Measurements from ENCODE around the gene PBX4. TPM values are rescaled to one million over a fixed set of nuclear protein-coding genes. Genes with fewer than 3 reads are reported as not detected.

The PBX4 gene
- total RNA-seq, 1 experiment from 2014 or later: 2.6 TPM

DNA sequence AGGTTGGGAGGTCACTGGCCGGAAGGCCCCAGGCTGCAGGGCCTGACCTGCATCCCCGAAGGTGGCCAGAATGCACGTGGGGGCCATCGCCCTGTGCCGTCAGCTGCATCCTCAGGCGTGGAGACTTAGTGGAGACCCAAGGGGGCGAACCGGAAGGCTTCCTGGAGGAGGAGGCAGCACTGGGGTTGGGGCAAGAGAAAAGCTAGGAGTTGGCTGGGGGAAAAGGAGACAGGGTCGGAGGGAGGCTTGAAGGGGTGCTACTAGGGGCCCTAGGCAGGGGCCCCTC, 91.2 kb downstream of the PBX4 start:
- in situ Hi-C loops (cut with HindIII; ENCODE audit: low pct_unique_long_range_greater_than_20kb, low sequenced_read_pairs): no loop called here
- no peak for DNase-seq (ENCODE audit: low read depth)

DNA sequence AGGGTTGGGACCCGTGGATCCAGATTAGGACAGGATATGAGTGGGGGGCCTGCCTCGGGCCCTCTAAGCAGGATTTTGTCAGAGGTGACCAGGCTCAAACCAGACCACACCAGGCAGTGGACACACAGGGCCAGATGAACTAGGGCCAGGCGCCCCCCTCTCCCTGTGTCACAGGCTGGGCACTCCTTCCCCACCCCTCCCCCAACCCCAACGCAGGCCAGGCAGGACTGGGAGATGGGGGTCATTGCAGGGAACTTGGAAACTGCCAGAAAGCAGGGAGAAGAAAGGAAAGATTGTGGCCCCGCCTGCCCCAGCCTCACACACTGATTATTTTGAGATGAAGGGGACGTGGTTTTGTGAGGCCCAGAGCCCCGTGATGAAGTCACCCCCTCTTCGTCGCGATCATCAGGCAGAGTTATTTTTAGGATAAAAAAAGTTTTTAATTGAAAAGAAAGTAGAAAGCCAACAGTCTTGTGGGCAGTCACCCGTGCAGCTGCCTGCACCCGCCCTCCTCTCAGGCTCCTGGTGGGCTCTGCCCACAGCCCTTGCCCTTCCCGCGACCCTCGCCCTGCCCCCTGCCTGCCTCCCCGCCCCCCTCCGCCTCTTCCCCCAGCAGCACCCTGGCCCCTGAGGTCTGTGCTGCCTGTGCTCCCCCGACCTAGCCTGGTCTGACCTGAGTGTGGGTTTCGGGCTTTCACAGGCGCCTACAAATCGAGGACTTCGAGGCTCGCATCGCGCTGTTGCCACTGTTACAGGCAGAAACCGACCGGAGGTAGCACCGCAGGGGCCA, 91.7 kb downstream of the PBX4 start:
- in situ Hi-C loops (cut with HindIII; ENCODE audit: low pct_unique_long_range_greater_than_20kb, low sequenced_read_pairs): no loop called here
- DNase-seq (ENCODE audit: low read depth): no peak

DNA sequence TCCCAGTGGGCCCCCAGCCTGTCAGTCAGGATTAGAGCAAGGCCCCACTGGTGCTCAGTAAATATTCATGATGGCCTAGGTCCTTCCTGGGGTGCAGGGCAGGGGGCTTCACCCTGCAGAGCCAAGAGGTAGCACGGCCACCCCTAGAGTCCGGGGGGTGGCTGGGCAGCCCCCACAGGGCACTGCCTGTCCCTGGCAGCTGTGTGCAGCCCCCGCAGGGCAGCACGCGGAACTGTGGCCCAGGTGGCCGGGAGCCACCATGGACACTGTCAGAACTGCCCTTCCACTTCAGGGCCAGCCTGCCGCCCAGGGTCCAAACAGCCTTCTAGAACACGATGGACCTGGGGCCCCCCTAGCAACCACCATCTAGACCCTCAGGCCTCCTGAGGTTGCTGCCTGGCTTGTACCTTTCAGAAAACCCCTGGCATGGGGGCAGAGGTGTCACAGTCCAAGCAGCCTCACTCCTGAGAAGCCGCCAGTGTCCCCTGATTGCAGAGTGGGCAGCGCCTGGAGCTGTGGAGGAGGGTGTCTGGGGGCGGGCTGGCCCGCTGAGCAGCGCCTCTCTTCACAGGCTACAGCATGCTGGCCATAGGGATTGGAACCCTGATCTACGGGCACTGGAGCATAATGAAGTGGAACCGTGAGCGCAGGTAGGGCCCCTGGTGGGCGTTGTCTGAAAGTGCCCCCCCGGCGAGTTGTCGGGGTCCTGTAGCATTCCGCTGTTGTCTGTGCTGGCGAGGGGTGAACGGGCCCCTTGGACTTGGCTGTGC, 92.7 kb downstream of the PBX4 start:
- in situ Hi-C loops (cut with HindIII; ENCODE audit: low pct_unique_long_range_greater_than_20kb, low sequenced_read_pairs): no loop called here
- no peak for DNase-seq (ENCODE audit: low read depth)

DNA sequence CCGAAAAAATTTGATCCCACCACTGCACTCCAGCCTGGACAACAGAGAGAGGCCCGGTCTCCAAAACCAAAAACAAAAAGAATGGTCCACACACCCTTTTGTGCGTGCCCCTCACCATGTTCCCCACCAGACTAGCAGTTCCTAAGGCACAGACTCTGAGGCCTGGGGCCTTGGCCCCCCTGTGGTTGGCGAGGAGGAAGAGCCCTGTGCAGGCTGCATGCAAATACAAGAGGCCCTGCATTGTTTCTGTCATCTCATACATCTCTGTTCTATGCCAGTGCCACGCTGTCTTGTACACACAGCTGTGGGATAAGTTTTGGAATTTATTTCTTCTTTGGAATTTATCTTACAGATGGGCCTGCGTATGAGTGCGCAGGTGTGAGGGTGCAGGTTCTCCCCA, 94.4 kb downstream of the PBX4 start:
- in situ Hi-C loops (cut with HindIII; ENCODE audit: low pct_unique_long_range_greater_than_20kb, low sequenced_read_pairs): no loop called here
- DNase-seq (ENCODE audit: low read depth): no peak

DNA sequence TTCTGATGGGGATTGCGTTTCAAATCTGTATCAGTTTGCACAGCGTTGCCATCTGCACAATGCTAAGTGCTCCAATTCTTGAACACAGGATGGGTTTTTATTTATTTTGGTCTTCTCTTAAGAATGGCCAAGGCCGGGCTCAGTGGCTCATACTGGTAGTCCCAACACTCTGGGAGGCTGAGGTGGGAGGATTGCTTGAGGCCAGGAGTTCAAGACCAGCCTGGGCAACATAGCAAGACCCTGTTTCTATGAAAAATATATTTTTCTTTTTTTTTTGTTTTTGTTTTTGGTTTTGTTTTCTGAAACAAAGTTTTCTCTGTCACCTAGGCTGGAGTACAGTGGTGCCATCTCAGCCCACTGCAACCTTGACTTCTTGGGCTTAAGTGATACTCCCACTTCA, 95.3 kb downstream of the PBX4 start:
- DNase-seq (ENCODE audit: low read depth): no peak
- in situ Hi-C loops (cut with HindIII; ENCODE audit: low pct_unique_long_range_greater_than_20kb, low sequenced_read_pairs): no loop called here

DNA sequence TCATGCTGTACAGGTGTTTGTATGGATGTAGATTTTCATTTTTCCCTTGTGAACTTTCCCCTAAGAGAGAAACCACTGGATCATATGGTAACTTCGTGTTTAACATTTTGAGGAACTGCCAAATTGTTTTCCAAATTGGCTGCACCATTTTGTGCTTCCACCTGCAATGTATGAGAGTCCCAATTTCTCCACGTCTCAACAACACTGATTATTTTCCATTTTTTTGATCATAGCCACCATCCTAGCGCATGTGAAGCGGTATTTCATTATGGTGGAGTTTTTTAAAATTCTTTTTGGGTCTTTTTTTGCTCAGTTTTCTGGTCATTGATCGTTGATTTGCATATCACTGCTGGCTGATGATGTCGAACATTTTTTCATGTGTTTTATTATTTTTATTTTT, 97.5 kb downstream of the PBX4 start:
- no peak for DNase-seq (ENCODE audit: low read depth)
- in situ Hi-C loops (cut with HindIII; ENCODE audit: low pct_unique_long_range_greater_than_20kb, low sequenced_read_pairs): no loop called here

DNA sequence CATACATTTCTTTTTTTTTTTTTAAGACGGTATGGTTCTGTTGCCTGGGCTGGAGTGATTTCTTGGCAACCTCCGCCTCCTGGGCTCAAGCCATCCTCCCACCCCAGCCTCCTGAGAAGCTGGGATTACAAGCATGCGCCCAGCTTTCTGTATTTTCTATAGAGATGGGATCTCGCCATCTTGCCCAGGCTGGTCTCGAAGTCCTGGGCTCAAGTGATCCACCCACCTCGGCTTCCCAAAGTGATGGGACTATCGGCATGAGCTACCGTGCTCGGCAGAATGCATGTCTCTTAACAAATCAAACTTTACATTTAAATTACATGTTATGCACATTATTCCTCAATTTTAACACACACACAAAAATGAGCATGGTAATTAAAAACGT, 101.3 kb downstream of the PBX4 start:
- in situ Hi-C loops (cut with HindIII; ENCODE audit: low pct_unique_long_range_greater_than_20kb, low sequenced_read_pairs): no loop called here
- no peak for DNase-seq (ENCODE audit: low read depth)

DNA sequence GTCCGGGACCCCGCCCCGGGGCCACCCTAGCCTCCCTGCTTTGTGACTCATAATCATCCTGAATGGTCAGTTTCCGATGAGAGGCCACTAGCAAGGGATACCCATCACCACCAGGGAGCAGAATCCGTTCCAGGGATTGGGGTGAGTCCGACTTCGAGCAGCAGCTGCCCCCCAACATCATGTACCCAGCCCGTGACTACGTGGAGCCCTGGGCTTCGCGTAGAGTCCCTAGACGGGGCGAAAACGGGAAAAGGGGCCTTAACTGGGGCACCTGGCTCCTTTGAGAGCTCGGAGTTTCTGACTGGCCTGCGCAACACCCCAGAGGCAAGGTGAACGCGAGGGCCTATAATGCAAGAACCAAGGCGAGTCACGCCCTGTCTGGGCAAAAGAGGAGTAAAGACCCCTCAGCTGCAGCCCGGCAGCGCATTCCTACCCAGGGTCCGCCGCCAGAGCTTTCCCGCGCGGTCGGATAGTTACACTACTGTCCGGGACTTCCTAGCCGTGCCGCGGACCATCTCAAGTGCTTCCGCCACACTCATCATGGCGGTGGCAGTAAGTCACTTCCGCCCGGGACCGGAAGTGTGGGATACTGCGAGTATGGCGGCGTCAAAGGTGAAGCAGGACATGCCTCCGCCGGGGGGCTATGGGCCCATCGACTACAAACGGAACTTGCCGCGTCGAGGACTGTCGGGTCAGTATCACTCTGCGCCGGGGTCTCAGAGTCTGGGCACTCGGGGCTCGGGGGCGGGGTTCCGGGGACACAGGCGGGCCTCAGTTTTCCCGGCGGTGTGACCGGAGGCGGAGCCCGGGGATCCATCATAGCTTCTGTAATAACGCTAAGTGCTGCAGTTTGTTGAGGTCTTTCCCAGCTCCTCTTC, 102.6 kb downstream of the PBX4 start, which contains the start of gene NDUFA13:
Gene NDUFA13 (plus strand): TSS at position 584 of the 878 bp plus-strand sequence. CDS start 14 bp downstream, at position 598.
- in situ Hi-C loops (cut with HindIII; ENCODE audit: low pct_unique_long_range_greater_than_20kb, low sequenced_read_pairs): no loop called here
- DNase-seq (ENCODE audit: low read depth): peak; percentile 88

DNA sequence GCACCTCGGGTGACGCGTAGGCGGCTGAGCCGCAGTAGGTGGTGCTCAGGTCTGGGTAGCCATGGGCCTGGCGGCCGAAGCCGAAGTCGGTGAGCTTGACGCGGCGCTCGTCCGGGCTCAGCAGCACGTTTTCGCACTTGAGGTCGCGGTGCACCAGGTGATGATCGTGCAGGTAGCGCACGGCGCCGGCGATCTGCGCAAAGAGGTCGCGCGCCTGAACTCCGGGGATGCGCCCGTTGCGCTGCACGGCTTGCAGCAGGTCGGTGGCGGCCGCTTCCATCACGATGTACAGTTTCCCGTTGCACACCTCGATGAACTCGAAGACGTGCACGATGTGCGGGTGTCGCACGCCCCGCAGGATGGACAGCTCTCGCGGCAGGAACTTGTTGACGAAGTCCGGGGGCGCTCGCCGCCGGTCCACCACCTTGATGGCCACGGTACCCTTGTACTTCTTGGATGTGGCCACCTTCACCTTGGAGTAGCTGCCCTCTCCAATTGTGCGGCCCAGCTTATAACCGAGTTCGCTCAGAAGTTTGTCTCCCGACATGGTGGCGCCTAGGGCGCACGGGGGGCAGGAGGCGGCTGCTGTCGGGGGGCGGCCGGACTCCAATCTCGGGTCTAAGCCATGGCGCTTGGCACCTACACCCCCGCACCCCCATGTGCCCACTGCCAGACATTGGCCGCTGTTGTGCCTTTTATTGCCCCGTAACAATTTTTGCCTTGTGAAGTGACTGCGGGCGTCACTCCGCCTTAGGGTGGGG, 103.4 kb downstream of the PBX4 start, which contains the start of gene TSSK6:
Gene TSSK6 (minus strand): TSS at position 668 of the 761 bp plus-strand sequence. CDS start 121 bp downstream, at position 547.
- no peak for DNase-seq (ENCODE audit: low read depth)
- in situ Hi-C loops (cut with HindIII; ENCODE audit: low pct_unique_long_range_greater_than_20kb, low sequenced_read_pairs): no loop called here

DNA sequence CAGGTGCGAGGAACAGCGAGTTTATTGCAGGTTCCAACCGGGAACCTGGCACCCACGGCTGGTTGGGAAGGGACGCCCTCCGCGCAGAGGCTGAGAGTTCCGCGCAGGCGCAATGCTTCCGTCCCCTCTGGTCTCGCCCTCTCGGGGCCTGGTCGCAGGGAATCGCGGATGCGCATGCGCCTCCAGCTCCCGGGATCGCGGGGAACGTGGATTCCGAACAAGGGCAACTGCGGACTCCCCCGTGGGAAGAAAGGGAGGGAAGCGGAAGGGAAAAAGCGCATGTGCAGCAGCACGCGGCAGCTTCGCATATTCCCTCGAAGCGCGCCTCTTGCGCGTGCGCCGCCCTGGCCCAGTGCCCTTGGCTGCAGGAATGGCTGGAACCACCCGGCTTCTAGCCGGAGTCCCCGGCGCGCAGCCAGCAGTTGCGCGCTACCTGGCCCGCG, 104.3 kb downstream of the PBX4 start:
- DNase-seq (ENCODE audit: low read depth): no peak
- in situ Hi-C loops (cut with HindIII; ENCODE audit: low pct_unique_long_range_greater_than_20kb, low sequenced_read_pairs): no loop called here

DNA sequence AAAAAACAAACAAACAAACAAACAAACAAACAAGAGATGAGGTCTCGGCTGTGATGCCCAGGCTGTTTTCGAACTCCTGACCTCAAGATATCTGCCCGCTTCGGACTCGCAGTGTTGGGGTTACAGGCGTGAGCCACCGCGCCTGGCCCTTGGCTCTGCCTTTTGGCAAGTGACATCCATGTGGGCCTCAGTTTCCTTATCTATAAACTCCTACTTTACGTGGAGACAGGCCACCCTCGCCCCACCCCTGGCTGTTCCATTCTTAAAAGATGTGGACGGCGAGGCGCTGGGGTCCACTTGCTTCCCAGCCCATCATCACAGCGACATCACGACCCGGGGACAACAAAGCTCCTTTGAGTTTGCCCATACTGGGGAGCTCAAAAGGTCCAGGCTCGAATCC, 104.8 kb downstream of the PBX4 start:
- in situ Hi-C loops (cut with HindIII; ENCODE audit: low pct_unique_long_range_greater_than_20kb, low sequenced_read_pairs): no loop called here
- no peak for DNase-seq (ENCODE audit: low read depth)

Other genes with a start within 250 kb of the PBX4 start
- gene GATAD2A, start 213.0 kb downstream of the PBX4 start, total RNA-seq (2014; rRNA removed; shearing (Covaris generic); ENCODE audit: low replicate concordance): 29.2 and 35.1 TPM in 2 replicates
- gene TSSK6, start 103.1 kb downstream of the PBX4 start, total RNA-seq (2014; rRNA removed; shearing (Covaris generic); ENCODE audit: low replicate concordance): 4.1 and 7.7 TPM in 2 replicates
- gene NDUFA13, start 102.5 kb downstream of the PBX4 start, total RNA-seq (2014; rRNA removed; shearing (Covaris generic); ENCODE audit: low replicate concordance): 303 and 326 TPM in 2 replicates
- 0.61 and 2.5 TPM in 2 replicates for gene YJEFN3, start 89.8 kb downstream of the PBX4 start, total RNA-seq (2014; rRNA removed; shearing (Covaris generic); ENCODE audit: low replicate concordance)
- gene CILP2, start 80.4 kb downstream of the PBX4 start, total RNA-seq (2014; rRNA removed; shearing (Covaris generic); ENCODE audit: low replicate concordance): 0.20 TPM in 1 of 2 replicates, not detected in the other
- 5.9 and 7.6 TPM in 2 replicates for gene LPAR2, start 9.5 kb upstream of the PBX4 start, total RNA-seq (2014; rRNA removed; shearing (Covaris generic); ENCODE audit: low replicate concordance)
- 6.6 and 12.5 TPM in 2 replicates for gene GMIP, start 25.0 kb upstream of the PBX4 start, total RNA-seq (2014; rRNA removed; shearing (Covaris generic); ENCODE audit: low replicate concordance)
- 24.3 and 71.6 TPM in 2 replicates for gene ATP13A1, start 45.0 kb upstream of the PBX4 start, total RNA-seq (2014; rRNA removed; shearing (Covaris generic); ENCODE audit: low replicate concordance)
- gene ZNF101, start 50.2 kb upstream of the PBX4 start, total RNA-seq (2014; rRNA removed; shearing (Covaris generic); ENCODE audit: low replicate concordance): 2.3 and 5.3 TPM in 2 replicates
- gene ZNF14, start 114.4 kb upstream of the PBX4 start, total RNA-seq (2014; rRNA removed; shearing (Covaris generic); ENCODE audit: low replicate concordance): 3.3 and 5.5 TPM in 2 replicates
- 19.8 and 28.9 TPM in 2 replicates for gene ZNF506, start 203.1 kb upstream of the PBX4 start, total RNA-seq (2014; rRNA removed; shearing (Covaris generic); ENCODE audit: low replicate concordance)
- 0.75 and 3.5 TPM in 2 replicates for gene ZNF253, start 247.2 kb upstream of the PBX4 start, total RNA-seq (2014; rRNA removed; shearing (Covaris generic); ENCODE audit: low replicate concordance)

All from Caki2 (cell line).